NT2/D1 (cell line): ENCODE results near the gene PICALM.

Experiments used
- SUZ12 ChIP-seq: IDR thresholded peaks from 2 replicates; pipeline ENCODE4 v1.6.1; 2011; ENCODE audit not compliant: insufficient read length, insufficient read depth; ENCODE audit errors: extremely low read depth
- YY1 ChIP-seq: IDR thresholded peaks from 2 replicates; pipeline ENCODE4 v1.6.1; 2011; ENCODE audit not compliant: insufficient read length, insufficient read depth
- ZNF274 ChIP-seq: IDR thresholded peaks from 2 replicates; pipeline ENCODE4 v1.6.1; 2011; ENCODE audit warnings: mild to moderate bottlenecking, low read depth, low read length

DNA sequence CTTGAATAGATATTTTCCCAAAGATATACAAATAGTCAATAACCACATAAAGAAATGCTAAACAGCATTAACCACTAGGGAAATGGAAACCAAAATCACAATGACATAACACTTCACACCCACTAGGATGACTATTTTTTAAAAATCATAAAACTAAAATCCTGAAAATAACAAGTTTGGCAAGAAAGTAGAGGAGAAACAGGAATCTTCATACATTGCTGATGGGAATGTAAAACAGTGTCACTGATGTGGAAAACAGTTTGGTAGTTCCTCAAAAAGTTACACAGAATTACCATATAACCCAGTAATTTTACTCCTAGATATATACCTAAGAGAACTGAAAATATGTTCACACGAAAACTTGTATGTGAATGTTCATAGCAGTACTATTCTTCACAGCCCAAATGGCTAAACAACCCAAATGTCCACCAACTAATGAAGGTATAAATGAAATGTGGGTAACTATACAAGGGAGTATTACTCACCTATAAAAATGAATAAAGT, 12.5 kb downstream of the PICALM start:
- TF ChIP-seq ZNF274 (no peak), YY1 (no peak), SUZ12 (no peak)
